Measurements from ENCODE around the gene WDR87. TPM values are rescaled to one million over a fixed set of nuclear protein-coding genes. Genes with fewer than 3 reads are reported as not detected.

Gene WDR87
- total and polyA plus RNA-seq, 10 of the 15 experiments (the other 5 are each of a cell fraction or from before 2014, with no cell fraction given): not detected

DNA sequence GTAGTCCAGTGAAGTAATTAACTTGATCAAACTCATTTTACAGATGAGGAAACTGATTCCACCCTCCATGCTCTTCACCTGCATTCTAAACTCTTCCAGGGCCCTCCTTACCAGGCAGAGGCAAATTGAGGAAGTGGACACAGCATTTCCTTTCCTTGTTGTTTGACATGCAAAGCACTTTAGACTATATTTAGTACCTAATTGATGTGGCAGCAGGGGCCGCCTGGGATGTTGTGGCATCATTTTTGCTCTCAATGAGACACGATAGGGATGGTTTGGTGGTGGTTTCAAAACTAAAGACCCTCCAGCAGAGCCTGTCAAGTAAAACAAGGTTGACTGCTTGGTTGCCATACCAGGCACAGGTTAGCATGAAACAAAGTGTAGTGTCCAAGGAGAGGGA is 8.5 kb upstream of the WDR87 start (continued):
- TF ChIP-seq, protein P1, sequence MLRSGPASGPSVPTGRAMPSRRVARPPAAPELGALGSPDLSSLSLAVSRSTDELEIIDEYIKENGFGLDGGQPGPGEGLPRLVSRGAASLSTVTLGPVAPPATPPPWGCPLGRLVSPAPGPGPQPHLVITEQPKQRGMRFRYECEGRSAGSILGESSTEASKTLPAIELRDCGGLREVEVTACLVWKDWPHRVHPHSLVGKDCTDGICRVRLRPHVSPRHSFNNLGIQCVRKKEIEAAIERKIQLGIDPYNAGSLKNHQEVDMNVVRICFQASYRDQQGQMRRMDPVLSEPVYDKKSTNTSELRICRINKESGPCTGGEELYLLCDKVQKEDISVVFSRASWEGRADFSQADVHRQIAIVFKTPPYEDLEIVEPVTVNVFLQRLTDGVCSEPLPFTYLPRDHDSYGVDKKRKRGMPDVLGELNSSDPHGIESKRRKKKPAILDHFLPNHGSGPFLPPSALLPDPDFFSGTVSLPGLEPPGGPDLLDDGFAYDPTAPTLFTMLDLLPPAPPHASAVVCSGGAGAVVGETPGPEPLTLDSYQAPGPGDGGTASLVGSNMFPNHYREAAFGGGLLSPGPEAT (IDR thresholded peaks at IDR 0.05; ENCODE audit: low read depth): peak; percentile 81
- TF ChIP-seq LARP7 (IDR thresholded peaks at IDR 0.05) (no peak), STAT1 (conservative IDR thresholded peaks at IDR 0.05) (no peak), KAT2A (conservative IDR thresholded peaks at IDR 0.05; ENCODE audit: control insufficient read depth, low read depth, low read length) (no peak), SMARCA5 (IDR thresholded peaks at IDR 0.05) (no peak), POLR2AphosphoS5 (IDR thresholded peaks at IDR 0.05; ENCODE audit: low read length) (peak; percentile 65; the same call in 1 of the 2 replicates), STAT3 (IDR thresholded peaks at IDR 0.05; ENCODE audit: low read depth, low read length) (no peak), PRDM15 (CRISPR knock-in tag; IDR thresholded peaks at IDR 0.05) (no peak), SMAD1 (IDR thresholded peaks at IDR 0.05; ENCODE audit: low read depth, partially characterized antibody) (no peak), RB1 (IDR thresholded peaks at IDR 0.05; ENCODE audit: borderline replicate concordance) (no peak), SIN3A (IDR thresholded peaks at IDR 0.05; ENCODE audit: low read depth, low read length) (no peak), TCF7 (IDR thresholded peaks at IDR 0.05; ENCODE audit: borderline replicate concordance) (peak; percentile 88), SUZ12 (IDR thresholded peaks at IDR 0.05; ENCODE audit: unreplicated experiment) (no peak), TBL1XR1 (IDR thresholded peaks at IDR 0.05; ENCODE audit: low read depth, low read length) (peak; percentile 66; the same call in 1 of the 2 replicates), ZNF274 (IDR thresholded peaks at IDR 0.05; ENCODE audit: insufficient read depth, insufficient read length) (no peak), JUNB (IDR thresholded peaks at IDR 0.05) (peak; percentile 15; the same call in 1 of the 2 replicates), MLLT1 (IDR thresholded peaks at IDR 0.05) (no peak)
- TF ChIP-seq, protein P2, sequence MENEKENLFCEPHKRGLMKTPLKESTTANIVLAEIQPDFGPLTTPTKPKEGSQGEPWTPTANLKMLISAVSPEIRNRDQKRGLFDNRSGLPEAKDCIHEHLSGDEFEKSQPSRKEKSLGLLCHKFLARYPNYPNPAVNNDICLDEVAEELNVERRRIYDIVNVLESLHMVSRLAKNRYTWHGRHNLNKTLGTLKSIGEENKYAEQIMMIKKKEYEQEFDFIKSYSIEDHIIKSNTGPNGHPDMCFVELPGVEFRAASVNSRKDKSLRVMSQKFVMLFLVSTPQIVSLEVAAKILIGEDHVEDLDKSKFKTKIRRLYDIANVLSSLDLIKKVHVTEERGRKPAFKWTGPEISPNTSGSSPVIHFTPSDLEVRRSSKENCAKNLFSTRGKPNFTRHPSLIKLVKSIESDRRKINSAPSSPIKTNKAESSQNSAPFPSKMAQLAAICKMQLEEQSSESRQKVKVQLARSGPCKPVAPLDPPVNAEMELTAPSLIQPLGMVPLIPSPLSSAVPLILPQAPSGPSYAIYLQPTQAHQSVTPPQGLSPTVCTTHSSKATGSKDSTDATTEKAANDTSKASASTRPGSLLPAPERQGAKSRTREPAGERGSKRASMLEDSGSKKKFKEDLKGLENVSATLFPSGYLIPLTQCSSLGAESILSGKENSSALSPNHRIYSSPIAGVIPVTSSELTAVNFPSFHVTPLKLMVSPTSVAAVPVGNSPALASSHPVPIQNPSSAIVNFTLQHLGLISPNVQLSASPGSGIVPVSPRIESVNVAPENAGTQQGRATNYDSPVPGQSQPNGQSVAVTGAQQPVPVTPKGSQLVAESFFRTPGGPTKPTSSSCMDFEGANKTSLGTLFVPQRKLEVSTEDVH (IDR thresholded peaks at IDR 0.05; ENCODE audit: low read depth, partially characterized antibody): no peak
- TF ChIP-seq, protein P3, sequence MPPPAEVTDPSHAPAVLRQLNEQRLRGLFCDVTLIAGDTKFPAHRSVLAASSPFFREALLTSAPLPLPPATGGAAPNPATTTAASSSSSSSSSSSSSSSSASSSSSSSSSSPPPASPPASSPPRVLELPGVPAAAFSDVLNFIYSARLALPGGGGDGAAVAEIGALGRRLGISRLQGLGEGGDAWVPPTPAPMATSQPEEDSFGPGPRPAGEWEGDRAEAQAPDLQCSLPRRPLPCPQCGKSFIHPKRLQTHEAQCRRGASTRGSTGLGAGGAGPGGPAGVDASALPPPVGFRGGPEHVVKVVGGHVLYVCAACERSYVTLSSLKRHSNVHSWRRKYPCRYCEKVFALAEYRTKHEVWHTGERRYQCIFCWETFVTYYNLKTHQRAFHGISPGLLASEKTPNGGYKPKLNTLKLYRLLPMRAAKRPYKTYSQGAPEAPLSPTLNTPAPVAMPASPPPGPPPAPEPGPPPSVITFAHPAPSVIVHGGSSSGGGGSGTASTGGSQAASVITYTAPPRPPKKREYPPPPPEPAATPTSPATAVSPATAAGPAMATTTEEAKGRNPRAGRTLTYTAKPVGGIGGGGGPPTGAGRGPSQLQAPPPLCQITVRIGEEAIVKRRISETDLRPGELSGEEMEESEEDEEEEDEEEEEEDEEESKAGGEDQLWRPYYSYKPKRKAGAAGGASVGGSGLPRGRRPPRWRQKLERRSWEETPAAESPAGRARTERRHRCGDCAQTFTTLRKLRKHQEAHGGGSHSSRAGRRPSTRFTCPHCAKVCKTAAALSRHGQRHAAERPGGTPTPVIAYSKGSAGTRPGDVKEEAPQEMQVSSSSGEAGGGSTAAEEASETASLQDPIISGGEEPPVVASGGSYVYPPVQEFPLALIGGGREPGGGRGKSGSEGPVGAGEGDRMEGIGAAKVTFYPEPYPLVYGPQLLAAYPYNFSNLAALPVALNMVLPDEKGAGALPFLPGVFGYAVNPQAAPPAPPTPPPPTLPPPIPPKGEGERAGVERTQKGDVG (CRISPR knock-in tag; IDR thresholded peaks at IDR 0.05): no peak
